Measurements from ENCODE around the gene CCSAP.
A peak's percentile ranks its signal among the peaks of the same experiment; 100 is the strongest.

Gene CCSAP

GRCh38 chr1:229279242-229279641, 63.6 kb downstream of the CCSAP start:
- H2AFZ ChIP-seq (ENCODE audit: low read length, unreplicated experiment), result no peak overlapping the region
- no peaks in the 10 kb centered on the region; the same call in 1 of the 2 replicates for H3K36me3 ChIP-seq (ENCODE audit: insufficient read depth, low read length)
- H3K27me3 ChIP-seq (ENCODE audit: insufficient read depth, low read length), result no peaks in the 10 kb centered on the region
- H3K4me3 ChIP-seq (ENCODE audit: low read depth, low read length), result no peak overlapping the region
- H3K79me2 ChIP-seq (ENCODE audit: control insufficient read depth, insufficient read depth, low read length, unreplicated experiment), result peaks cover 70% of the 10 kb centered on the region
- H3K4me1 ChIP-seq (ENCODE audit: control insufficient read depth, insufficient read depth, low read length, unreplicated experiment), result no peaks in the 10 kb centered on the region
- H3K27ac ChIP-seq (ENCODE audit: low read depth, low read length), result no peak overlapping the region

GRCh38 chr1:229278120-229278741, 64.6 kb downstream of the CCSAP start:
- Histone ChIP-seq H3K27ac (ENCODE audit: low read depth, low read length) (no peak overlapping the region), H3K27me3 (ENCODE audit: insufficient read depth, low read length) (no peaks in the 10 kb centered on the region), H3K79me2 (ENCODE audit: control insufficient read depth, insufficient read depth, low read length, unreplicated experiment) (peaks cover 79% of the 10 kb centered on the region), H3K36me3 (ENCODE audit: insufficient read depth, low read length) (no peaks in the 10 kb centered on the region; the same call in 1 of the 2 replicates), H2AFZ (ENCODE audit: low read length, unreplicated experiment) (no peak overlapping the region), H3K4me3 (ENCODE audit: low read depth, low read length) (no peak overlapping the region), H3K4me1 (ENCODE audit: control insufficient read depth, insufficient read depth, low read length, unreplicated experiment) (peaks cover 4% of the 10 kb centered on the region)

DNA sequence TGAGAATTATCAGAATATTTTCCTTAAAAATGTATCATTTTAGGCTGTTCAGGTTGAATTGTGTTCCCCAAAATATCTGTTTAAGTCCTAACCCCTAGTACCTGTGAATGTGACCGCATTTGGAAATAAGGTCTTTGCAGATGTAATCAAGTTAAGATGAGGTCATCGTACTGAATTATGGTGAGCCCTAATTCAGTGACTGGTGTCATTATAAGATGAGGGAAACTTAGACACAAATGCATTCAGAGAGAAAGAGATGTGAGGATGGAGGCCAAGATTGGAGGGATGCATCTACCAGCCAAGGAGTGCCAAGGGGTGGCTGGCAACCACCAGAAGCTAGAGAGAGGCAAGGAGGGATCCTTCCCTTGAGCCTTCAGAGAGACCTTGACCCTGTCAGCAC, 67.8 kb downstream of the CCSAP start:
- H3K4me3 ChIP-seq (ENCODE audit: low read depth, low read length), result no peak overlapping the region
- no peaks in the 10 kb centered on the region for H3K36me3 ChIP-seq (ENCODE audit: insufficient read depth, low read length)
- H2AFZ ChIP-seq (ENCODE audit: low read length, unreplicated experiment), result no peak overlapping the region
- no peak overlapping the region for H3K27ac ChIP-seq (ENCODE audit: low read depth, low read length)
- peaks cover 10% of the 10 kb centered on the region for H3K4me1 ChIP-seq (ENCODE audit: control insufficient read depth, insufficient read depth, low read length, unreplicated experiment)
- no peaks in the 10 kb centered on the region for H3K27me3 ChIP-seq (ENCODE audit: insufficient read depth, low read length)
- peaks cover 71% of the 10 kb centered on the region for H3K79me2 ChIP-seq (ENCODE audit: control insufficient read depth, insufficient read depth, low read length, unreplicated experiment)

GRCh38 chr1:229273507-229274232, 69.2 kb downstream of the CCSAP start:
- Histone ChIP-seq H3K27me3 (ENCODE audit: insufficient read depth, low read length) (no peaks in the 10 kb centered on the region), H3K36me3 (ENCODE audit: insufficient read depth, low read length) (no peaks in the 10 kb centered on the region), H3K4me3 (ENCODE audit: low read depth, low read length) (no peak overlapping the region), H2AFZ (ENCODE audit: low read length, unreplicated experiment) (no peak overlapping the region), H3K27ac (ENCODE audit: low read depth, low read length) (no peak overlapping the region), H3K4me1 (ENCODE audit: control insufficient read depth, insufficient read depth, low read length, unreplicated experiment) (peaks cover 10% of the 10 kb centered on the region), H3K79me2 (ENCODE audit: control insufficient read depth, insufficient read depth, low read length, unreplicated experiment) (peaks cover 58% of the 10 kb centered on the region)

- H3K27me3 ChIP-seq (ENCODE audit: insufficient read depth, low read length), result no peaks in the 10 kb centered on the region
- no peak overlapping the region for H3K27ac ChIP-seq (ENCODE audit: low read depth, low read length)
- peak overlapping the region; percentile 100 for H3K4me3 ChIP-seq (ENCODE audit: low read depth, low read length)
Measured at GRCh38 chr1:229272164-229273158, 70.4 kb downstream of the CCSAP start.

DNA sequence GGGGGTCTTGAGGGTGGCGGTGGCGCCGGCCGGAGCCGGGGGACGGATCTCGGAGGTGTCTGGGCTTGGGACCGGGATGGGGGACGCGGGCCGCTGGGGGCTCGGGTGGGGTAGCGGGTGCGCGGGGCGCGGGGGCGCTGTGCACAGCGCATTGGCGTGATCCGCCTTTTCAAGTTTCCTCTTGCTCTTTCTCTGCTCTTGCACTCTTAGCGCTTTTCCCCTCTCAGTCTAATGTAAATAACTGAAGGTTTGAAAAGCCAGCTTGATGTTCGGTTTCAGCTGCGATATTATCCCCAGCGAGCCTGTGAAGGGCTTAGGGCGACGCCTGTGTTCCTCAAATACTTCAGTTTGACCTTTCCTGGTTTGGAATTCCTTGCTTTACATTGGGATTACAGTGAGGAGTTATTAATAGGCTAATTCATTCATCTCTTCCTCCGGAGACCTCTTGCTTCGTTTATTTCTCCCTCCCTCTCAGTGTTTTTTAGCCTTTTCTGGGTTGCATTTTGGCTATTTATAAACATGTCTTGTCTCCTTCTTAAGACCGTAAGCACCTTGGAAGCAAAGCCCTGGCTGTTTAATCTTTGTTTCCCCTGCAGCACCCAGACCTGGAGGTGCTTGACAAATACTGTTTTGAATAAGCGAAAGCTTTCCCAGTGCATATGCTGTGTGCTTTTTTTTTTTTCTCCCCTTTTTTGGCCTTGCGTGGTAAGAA, 71.2 kb downstream of the CCSAP start:
- Histone ChIP-seq H3K36me3 (ENCODE audit: insufficient read depth, low read length) (peaks cover 8% of the 10 kb centered on the region), H3K27me3 (ENCODE audit: insufficient read depth, low read length) (no peaks in the 10 kb centered on the region), H3K4me1 (ENCODE audit: control insufficient read depth, insufficient read depth, low read length, unreplicated experiment) (peaks cover 10% of the 10 kb centered on the region), H2AFZ (ENCODE audit: low read length, unreplicated experiment) (peak overlapping the region; percentile 99), H3K4me3 (ENCODE audit: low read depth, low read length) (peak overlapping the region; percentile 100), H3K27ac (ENCODE audit: low read depth, low read length) (no peak overlapping the region; the same call in 1 of the 2 replicates), H3K79me2 (ENCODE audit: control insufficient read depth, insufficient read depth, low read length, unreplicated experiment) (peaks cover 44% of the 10 kb centered on the region)

More at GRCh38 chr1:229272164-229273158, 70.4 kb downstream of the CCSAP start:
- Histone ChIP-seq H3K79me2 (ENCODE audit: control insufficient read depth, insufficient read depth, low read length, unreplicated experiment) (peaks cover 49% of the 10 kb centered on the region), H3K36me3 (ENCODE audit: insufficient read depth, low read length) (peaks cover under 1% of the 10 kb centered on the region; the same call in 1 of the 2 replicates), H3K4me1 (ENCODE audit: control insufficient read depth, insufficient read depth, low read length, unreplicated experiment) (peaks cover 10% of the 10 kb centered on the region), H2AFZ (ENCODE audit: low read length, unreplicated experiment) (peak overlapping the region; percentile 99)

Data from ACC112 (cell line).